ENCODE data around the gene SOS2. TPM values are rescaled to one million over a fixed set of nuclear protein-coding genes. Genes with fewer than 3 reads are reported as not detected.

Gene SOS2
- polyA plus RNA-seq, 1 donor from 2014 or later: 25.9 TPM

DNA sequence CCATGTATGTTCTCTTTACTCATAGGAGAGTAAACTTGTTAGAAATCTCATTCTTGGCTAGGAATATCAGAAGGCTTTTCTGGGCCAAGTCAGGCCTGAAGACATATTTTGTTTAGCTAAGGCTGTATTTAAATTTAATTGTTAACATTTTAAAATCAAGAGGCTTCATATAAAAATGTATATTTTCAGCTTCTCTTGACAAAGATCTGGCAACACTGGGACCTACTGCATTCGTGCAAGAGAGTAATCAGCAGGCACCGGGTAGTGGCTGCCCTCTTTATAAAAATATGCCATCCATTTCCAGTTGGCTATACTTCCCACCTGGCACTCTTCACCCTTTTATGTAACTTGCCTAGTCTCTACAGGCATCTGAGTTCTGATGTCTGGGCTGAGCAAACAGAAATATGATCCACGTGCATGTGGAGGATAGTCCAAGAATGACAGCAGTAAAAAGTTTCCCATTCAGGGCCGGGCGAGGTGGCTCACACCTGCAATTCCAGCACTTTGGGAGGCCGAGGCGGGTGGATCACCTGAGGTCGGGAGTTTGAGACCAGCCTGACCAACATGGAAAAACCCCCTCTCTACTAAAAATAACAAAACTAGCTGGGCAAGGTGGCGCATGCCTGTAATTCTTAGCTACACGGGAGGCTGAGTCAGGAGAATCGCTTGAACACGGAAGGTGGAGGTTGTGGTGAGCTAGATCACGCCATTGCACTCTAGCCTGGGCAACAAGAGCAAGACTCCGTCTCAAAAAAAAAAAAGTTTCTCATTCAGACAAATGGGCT is 2.0 kb upstream of the SOS2 start:
- Histone ChIP-seq H3K4me2 (ENCODE audit: low read length) (no peak overlapping the region), H4K20me1 (ENCODE audit: insufficient read depth) (no peaks in the 10 kb centered on the region), H3K27me3 (ENCODE audit: insufficient read depth, low read depth, low read length) (no peaks in the 10 kb centered on the region), H3K27ac (ENCODE audit: low read length) (no peak overlapping the region), H3K9me2 (ENCODE audit: insufficient read depth, low read length) (no peaks in the 10 kb centered on the region), H3K9me3 (ENCODE audit: low read length) (no peaks in the 10 kb centered on the region), H3K9ac (ENCODE audit: low read length) (no peak overlapping the region), H3K4me3 (ENCODE audit: low read length) (no peak overlapping the region), H2AFZ (ENCODE audit: low read depth, low read length) (no peak overlapping the region), H3K36me3 (ENCODE audit: insufficient read depth, low read length) (no peaks in the 10 kb centered on the region), H3K79me2 (replicated peaks; ENCODE audit: insufficient read depth, low read length) (peaks cover 26% of the 10 kb centered on the region), H3F3A (ENCODE audit: insufficient read depth, low read length, poor library complexity, severe bottlenecking) (peaks cover 10% of the 10 kb centered on the region)
- TF ChIP-seq EP300 (conservative IDR thresholded peaks at IDR 0.05; ENCODE audit: poor library complexity, severe bottlenecking) (no peak), RAD21 (conservative IDR thresholded peaks at IDR 0.05) (no peak)

DNA sequence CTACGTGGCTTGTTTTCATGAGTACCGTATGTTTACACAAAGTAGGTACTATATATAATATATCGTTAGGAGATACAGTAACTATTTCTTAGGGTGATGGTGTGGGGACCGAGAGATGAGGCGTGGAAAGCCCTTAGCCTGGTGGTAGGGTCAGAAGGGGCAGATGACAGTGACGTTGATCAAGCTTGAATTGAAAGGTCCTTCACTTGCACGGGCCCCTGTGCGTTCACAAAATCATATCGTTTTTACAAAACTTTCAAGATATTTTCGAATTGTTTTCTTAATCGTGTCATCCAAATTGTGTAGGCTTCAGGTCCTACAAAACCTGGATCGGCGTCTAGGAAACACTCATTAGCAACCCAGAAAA is 881 bp upstream of the SOS2 start:
- Histone ChIP-seq H3K9me2 (ENCODE audit: insufficient read depth, low read length) (no peaks in the 10 kb centered on the region), H3K9me3 (ENCODE audit: low read length) (no peaks in the 10 kb centered on the region), H4K20me1 (ENCODE audit: insufficient read depth) (no peaks in the 10 kb centered on the region), H3K79me2 (replicated peaks; ENCODE audit: insufficient read depth, low read length) (peaks cover 37% of the 10 kb centered on the region), H3K4me2 (ENCODE audit: low read length) (peak overlapping the region; percentile 40), H2AFZ (ENCODE audit: low read depth, low read length) (peak overlapping the region; percentile 74), H3K9ac (ENCODE audit: low read length) (peak overlapping the region; percentile 87), H3K27me3 (ENCODE audit: insufficient read depth, low read depth, low read length) (no peaks in the 10 kb centered on the region), H3K4me3 (ENCODE audit: low read length) (peak overlapping the region; percentile 90), H3K27ac (ENCODE audit: low read length) (peak overlapping the region; percentile 83), H3K36me3 (ENCODE audit: insufficient read depth, low read length) (no peaks in the 10 kb centered on the region), H3F3A (ENCODE audit: insufficient read depth, low read length, poor library complexity, severe bottlenecking) (peaks cover 10% of the 10 kb centered on the region)
- TF ChIP-seq EP300 (conservative IDR thresholded peaks at IDR 0.05; ENCODE audit: poor library complexity, severe bottlenecking) (no peak), SMC3 (conservative IDR thresholded peaks at IDR 0.05; ENCODE audit: poor library complexity) (no peak)
- TF ChIP-seq, protein P1, sequence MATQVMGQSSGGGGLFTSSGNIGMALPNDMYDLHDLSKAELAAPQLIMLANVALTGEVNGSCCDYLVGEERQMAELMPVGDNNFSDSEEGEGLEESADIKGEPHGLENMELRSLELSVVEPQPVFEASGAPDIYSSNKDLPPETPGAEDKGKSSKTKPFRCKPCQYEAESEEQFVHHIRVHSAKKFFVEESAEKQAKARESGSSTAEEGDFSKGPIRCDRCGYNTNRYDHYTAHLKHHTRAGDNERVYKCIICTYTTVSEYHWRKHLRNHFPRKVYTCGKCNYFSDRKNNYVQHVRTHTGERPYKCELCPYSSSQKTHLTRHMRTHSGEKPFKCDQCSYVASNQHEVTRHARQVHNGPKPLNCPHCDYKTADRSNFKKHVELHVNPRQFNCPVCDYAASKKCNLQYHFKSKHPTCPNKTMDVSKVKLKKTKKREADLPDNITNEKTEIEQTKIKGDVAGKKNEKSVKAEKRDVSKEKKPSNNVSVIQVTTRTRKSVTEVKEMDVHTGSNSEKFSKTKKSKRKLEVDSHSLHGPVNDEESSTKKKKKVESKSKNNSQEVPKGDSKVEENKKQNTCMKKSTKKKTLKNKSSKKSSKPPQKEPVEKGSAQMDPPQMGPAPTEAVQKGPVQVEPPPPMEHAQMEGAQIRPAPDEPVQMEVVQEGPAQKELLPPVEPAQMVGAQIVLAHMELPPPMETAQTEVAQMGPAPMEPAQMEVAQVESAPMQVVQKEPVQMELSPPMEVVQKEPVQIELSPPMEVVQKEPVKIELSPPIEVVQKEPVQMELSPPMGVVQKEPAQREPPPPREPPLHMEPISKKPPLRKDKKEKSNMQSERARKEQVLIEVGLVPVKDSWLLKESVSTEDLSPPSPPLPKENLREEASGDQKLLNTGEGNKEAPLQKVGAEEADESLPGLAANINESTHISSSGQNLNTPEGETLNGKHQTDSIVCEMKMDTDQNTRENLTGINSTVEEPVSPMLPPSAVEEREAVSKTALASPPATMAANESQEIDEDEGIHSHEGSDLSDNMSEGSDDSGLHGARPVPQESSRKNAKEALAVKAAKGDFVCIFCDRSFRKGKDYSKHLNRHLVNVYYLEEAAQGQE (IDR thresholded peaks at IDR 0.05; ENCODE audit: borderline replicate concordance): no peak

DNA sequence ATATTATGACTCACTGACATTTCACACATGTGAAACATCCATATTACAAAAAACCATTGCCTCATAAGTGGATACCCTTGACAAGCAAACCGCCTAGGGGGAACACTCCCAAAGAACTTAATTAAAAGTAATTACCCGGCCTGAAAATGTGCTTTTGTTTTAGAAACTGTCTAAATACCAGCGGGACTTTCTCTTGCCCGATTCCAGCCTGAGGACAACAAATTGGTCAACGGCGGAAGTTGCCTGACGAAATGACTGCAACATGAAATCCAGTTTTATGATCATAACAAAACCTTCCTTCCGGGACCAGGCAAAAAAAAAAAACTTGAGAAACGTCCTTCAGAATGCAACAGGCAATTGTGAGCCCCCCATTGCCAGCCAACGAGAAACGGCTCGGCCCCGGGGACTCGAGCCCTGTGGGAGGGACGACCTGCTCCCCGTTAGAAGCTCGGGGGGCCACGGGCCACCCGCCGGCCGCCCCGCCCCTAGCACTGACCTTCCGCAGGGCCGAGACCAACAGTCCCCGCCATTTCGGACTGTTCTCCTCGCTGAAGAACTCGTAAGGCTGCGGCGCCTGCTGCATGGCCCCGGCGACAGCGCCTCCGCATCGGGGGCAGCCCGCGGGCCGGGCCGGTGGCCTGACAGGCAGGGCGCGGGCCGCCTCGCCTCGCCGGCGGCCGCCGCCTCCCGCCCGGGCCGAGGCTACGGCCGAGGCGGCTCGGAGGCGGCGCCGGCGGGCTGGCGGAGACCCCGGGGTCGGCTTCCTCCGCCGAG is 490 bp downstream of the SOS2 start:
- H3K79me2 ChIP-seq (replicated peaks; ENCODE audit: insufficient read depth, low read length): peaks cover 48% of the 10 kb centered on the region
- H2AFZ ChIP-seq (ENCODE audit: low read depth, low read length): peak overlapping the region; percentile 35
- H3K27ac ChIP-seq (ENCODE audit: low read length): peak overlapping the region; percentile 83

More for the DNA sequence above, 490 bp downstream of the SOS2 start:
- Histone ChIP-seq H3K36me3 (ENCODE audit: insufficient read depth, low read length) (no peaks in the 10 kb centered on the region), H3K9me2 (ENCODE audit: insufficient read depth, low read length) (no peaks in the 10 kb centered on the region), H3K9me3 (ENCODE audit: low read length) (no peaks in the 10 kb centered on the region), H3K9ac (ENCODE audit: low read length) (peak overlapping the region; percentile 87), H3K4me3 (ENCODE audit: low read length) (peak overlapping the region; percentile 90), H3K4me2 (ENCODE audit: low read length) (peak overlapping the region; percentile 74), H3K27me3 (ENCODE audit: insufficient read depth, low read depth, low read length) (no peaks in the 10 kb centered on the region), H4K20me1 (ENCODE audit: insufficient read depth) (no peaks in the 10 kb centered on the region), H3F3A (ENCODE audit: insufficient read depth, low read length, poor library complexity, severe bottlenecking) (peaks cover 10% of the 10 kb centered on the region)
- TF ChIP-seq, protein P2, sequence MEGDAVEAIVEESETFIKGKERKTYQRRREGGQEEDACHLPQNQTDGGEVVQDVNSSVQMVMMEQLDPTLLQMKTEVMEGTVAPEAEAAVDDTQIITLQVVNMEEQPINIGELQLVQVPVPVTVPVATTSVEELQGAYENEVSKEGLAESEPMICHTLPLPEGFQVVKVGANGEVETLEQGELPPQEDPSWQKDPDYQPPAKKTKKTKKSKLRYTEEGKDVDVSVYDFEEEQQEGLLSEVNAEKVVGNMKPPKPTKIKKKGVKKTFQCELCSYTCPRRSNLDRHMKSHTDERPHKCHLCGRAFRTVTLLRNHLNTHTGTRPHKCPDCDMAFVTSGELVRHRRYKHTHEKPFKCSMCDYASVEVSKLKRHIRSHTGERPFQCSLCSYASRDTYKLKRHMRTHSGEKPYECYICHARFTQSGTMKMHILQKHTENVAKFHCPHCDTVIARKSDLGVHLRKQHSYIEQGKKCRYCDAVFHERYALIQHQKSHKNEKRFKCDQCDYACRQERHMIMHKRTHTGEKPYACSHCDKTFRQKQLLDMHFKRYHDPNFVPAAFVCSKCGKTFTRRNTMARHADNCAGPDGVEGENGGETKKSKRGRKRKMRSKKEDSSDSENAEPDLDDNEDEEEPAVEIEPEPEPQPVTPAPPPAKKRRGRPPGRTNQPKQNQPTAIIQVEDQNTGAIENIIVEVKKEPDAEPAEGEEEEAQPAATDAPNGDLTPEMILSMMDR (IDR thresholded peaks at IDR 0.05; ENCODE audit: poor library complexity, severe bottlenecking): no peak
- TF ChIP-seq, protein P1 (IDR thresholded peaks at IDR 0.05; ENCODE audit: borderline replicate concordance): no peak
- TF ChIP-seq SMC3 (conservative IDR thresholded peaks at IDR 0.05; ENCODE audit: poor library complexity): no peak
- no peak for TF ChIP-seq POLR2AphosphoS5 (IDR thresholded peaks at IDR 0.05)
- no peak for TF ChIP-seq EZH2 (IDR thresholded peaks at IDR 0.05; ENCODE audit: borderline replicate concordance, insufficient read depth, low read length, poor library complexity, severe bottlenecking)
- TF ChIP-seq TAF1 (IDR thresholded peaks at IDR 0.05; ENCODE audit: low read depth): no peak
- no peak for TF ChIP-seq EP300 (conservative IDR thresholded peaks at IDR 0.05; ENCODE audit: poor library complexity, severe bottlenecking)
- no peak for TF ChIP-seq RAD21 (conservative IDR thresholded peaks at IDR 0.05)
- no peak for TF ChIP-seq MXI1 (conservative IDR thresholded peaks at IDR 0.05; ENCODE audit: poor library complexity, severe bottlenecking)

All from neural cell (in vitro differentiated cells).